Fibroblast of mammary gland (primary cell): ENCODE measurements around the gene MAGEH1.

Experiments used
- DNase-seq: peaks from one replicate; pipeline ENCODE4 v3.0.0-alpha.2; 2010; ENCODE audit warnings: low read depth
- H3K4me3 ChIP-seq: 2 replicates; pipeline ENCODE4 v1.5.1; 2011; ENCODE audit warnings: low read depth, mild to moderate bottlenecking, low read length, moderate library complexity; ENCODE audit not compliant: control insufficient read depth
- TF ChIP-seq, protein P1 (sequence below): conservative IDR thresholded peaks from 2 replicates; pipeline ENCODE4 v1.5.1; 2011; ENCODE audit warnings: low read depth, low read length, inconsistent platforms; ENCODE audit not compliant: control insufficient read depth, insufficient read depth

Gene MAGEH1

DNA sequence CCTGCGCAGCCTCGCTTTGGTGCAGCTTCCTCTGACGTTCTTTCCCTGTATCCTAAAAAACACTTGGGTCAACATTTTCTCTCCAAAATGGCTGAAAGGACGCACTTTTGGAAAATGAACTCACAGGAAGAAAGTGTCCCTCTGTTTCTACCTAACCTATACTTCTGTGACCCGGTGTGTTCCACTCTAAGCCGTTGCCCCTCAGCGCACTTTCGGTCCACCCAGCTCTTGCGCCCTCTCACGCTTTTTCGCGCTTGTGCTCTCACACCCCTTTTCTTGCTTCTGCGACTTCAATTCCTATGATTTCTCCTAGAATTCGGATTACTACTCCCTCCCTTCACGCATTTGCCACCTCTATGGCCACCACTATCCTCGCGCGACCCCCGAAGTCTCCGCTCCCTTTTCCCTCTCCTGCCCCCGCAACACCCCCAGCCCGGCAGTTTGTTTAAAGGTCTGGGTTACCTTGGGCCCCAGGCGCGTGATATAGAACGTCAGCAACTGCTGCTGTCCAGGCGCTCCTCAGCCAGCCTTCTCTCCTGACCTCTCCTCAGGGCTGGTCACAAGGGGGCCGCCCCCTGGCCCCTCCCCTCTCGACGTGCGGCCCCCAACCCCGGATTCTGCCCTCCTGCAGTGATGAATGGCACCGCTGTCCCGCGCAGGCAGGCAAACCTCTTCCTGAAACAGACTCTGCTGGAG lies 37.5 kb downstream of the MAGEH1 start, which contains the start of gene USP51:
Gene USP51 (minus strand): TSS at position 535 of the 696 bp plus-strand sequence. CDS start 909 bp downstream, outside the sequence.
- TF ChIP-seq, protein P1, sequence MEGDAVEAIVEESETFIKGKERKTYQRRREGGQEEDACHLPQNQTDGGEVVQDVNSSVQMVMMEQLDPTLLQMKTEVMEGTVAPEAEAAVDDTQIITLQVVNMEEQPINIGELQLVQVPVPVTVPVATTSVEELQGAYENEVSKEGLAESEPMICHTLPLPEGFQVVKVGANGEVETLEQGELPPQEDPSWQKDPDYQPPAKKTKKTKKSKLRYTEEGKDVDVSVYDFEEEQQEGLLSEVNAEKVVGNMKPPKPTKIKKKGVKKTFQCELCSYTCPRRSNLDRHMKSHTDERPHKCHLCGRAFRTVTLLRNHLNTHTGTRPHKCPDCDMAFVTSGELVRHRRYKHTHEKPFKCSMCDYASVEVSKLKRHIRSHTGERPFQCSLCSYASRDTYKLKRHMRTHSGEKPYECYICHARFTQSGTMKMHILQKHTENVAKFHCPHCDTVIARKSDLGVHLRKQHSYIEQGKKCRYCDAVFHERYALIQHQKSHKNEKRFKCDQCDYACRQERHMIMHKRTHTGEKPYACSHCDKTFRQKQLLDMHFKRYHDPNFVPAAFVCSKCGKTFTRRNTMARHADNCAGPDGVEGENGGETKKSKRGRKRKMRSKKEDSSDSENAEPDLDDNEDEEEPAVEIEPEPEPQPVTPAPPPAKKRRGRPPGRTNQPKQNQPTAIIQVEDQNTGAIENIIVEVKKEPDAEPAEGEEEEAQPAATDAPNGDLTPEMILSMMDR: peak; percentile 11
- peak; percentile 41 for DNase-seq
- peak within 1 kb of the TSS; percentile 65 for H3K4me3 ChIP-seq

DNA sequence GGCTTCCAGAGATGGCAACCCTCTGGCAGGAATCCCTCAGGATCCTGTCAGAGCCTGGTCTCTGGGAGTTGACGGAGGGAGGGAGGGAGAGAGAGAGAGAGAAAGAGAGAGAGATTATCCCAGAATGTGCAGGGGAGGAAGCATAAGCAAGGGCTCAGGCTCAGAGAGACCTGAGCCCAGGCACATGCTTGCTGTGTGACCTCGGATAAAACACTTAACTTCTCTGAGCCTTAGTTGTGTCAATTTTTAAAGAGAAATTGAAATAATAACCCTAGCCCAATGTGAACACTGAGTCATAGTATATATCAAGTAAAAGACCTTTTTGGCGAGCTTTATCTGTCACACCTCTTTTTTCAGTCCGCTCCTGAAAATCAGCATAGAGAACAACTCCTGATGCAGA lies 38.2 kb downstream of the MAGEH1 start:
- H3K4me3 ChIP-seq: peak overlapping the region; percentile 65
- DNase-seq: no peak
- TF ChIP-seq, protein P1: no peak

DNA sequence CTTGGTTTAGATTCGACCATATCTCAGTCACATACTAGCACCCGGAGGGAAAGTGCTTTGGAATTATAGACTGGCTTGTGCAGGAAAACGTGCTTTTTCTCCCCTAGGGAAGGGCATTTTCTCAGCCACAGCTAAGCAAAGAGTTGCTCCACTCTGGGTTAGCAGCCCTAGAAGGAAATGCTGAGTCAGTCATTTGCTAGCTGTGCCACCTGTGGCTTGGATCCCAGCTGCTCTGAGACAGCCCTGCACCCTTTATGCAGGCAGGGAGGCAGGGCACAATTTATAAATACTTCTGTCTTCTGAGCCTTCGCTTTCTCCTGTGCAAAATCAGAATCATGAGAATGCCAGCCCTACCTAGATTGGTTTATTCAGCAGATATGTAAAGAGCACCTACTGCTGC lies 39.0 kb downstream of the MAGEH1 start:
- DNase-seq: no peak
- TF ChIP-seq, protein P1: no peak
- no peak overlapping the region for H3K4me3 ChIP-seq
